ENCODE data around the gene UPF2.

DNA sequence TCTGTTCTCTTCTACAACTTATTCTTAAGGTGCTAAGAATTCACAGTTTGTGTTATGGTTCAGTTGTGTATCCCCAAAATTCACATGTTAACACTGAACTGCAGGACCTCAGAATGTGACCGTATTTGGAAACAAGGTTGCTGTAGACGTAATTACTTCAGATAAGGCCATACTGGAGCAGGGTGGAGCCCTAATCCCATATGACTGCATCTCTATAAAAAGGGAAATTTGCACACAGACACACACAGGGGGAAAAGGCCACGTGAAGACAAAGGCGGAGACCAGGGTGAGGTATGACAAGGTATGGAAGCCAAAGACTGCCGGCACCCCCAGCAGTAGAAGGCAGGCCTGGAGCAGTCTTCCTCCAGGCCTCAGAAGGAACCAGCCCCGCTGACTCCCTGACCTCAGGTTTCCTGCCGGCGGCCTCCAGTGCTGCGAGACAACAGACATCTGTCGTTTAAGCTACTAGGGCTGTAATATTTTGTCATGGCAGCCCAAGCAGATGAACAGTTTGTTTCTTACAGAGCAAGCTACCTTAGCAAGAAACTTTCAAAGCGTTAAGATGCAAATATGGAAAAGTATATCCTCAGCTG, 120.7 kb downstream of the UPF2 start:
- TF ChIP-seq, protein P1, sequence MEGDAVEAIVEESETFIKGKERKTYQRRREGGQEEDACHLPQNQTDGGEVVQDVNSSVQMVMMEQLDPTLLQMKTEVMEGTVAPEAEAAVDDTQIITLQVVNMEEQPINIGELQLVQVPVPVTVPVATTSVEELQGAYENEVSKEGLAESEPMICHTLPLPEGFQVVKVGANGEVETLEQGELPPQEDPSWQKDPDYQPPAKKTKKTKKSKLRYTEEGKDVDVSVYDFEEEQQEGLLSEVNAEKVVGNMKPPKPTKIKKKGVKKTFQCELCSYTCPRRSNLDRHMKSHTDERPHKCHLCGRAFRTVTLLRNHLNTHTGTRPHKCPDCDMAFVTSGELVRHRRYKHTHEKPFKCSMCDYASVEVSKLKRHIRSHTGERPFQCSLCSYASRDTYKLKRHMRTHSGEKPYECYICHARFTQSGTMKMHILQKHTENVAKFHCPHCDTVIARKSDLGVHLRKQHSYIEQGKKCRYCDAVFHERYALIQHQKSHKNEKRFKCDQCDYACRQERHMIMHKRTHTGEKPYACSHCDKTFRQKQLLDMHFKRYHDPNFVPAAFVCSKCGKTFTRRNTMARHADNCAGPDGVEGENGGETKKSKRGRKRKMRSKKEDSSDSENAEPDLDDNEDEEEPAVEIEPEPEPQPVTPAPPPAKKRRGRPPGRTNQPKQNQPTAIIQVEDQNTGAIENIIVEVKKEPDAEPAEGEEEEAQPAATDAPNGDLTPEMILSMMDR (IDR thresholded peaks at IDR 0.05) = no peak
- TF ChIP-seq EZH2 (IDR thresholded peaks at IDR 0.05; ENCODE audit: borderline replicate concordance, insufficient read depth, low read depth, low read length, poor library complexity, severe bottlenecking) = no peak

All from B cell (primary cell).